GM21515 (cell line): ENCODE results near the gene PLXNA4.

Source experiments
- ATAC-seq: cut with Tn5 transposase; IDR thresholded peaks from one replicate; pipeline ENCODE4 v1.9.1; 2021; ENCODE audit not compliant: unreplicated experiment

The PLXNA4 gene

GRCh38 chr7:132423594-132424200 is 152.6 kb downstream of the PLXNA4 start:
- ATAC-seq: no peak

DNA sequence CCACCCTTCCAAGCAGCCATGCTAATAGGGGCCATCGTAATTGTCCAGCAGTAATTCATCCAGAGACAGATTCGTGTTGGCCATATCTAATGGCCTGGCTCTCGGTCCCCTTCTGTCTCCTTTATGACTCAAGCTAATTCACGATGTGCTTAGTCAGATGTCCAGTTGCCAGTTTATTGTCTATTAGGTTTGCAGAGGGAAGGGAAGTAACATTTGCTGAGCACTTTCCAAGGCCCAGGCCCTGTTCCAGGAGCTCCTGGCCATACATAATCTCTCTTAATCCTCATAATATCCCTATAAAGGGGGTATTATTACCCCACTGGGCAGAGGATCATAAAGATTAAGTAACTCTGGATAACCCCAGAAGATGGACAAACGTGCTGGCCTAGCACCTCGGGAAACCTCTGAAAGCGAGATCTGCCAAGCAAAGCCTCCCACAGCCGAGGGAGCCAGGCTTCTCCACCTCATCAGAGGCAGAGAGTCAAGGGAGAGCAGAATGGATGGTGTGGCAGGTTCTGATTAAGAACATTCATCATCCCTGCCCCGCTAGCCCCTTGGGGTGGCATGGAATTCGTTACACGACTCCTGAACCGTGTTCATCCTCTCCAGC is 153.7 kb downstream of the PLXNA4 start:
- no peak for ATAC-seq

GRCh38 chr7:132420527-132420926 is 155.7 kb downstream of the PLXNA4 start:
- ATAC-seq: no peak

DNA sequence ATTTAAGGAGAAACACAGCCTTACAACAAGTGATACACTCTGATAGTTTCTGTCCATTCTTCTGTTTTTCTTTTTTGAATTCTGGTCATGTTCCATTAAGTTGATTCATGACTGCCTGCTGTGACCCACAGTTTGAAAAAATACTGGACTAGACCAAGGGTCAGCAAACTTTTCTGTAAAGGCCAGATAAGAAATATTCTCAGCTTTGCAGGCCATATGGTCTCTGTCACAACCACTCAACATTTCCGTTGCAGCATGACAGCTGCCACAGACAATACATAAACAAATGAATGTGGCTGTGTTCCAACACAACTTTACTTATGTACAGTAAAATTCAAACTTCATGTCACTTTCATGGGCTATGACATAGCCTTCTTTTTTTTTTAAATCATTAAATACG is 156.7 kb downstream of the PLXNA4 start:
- no peak for ATAC-seq

DNA sequence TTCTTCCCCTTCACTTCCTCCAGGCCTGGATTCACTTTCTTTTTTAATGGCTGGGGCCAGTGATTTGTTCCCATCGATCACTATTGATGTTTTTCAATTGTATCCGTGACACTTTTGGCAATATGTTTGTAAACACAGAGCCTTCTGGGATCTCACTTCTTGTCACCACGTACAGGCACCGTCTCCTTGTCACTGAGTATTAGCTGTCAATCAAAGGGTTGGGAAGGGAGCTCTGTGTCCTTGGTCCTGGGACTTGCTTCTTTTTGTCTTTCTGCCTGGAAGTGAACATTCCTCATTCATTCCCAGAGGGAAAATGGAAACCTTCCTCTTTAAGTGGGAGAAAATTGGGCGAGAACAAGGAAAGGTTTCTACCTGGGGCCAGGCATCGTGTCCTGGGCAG is 157.4 kb downstream of the PLXNA4 start:
- ATAC-seq: no peak

DNA sequence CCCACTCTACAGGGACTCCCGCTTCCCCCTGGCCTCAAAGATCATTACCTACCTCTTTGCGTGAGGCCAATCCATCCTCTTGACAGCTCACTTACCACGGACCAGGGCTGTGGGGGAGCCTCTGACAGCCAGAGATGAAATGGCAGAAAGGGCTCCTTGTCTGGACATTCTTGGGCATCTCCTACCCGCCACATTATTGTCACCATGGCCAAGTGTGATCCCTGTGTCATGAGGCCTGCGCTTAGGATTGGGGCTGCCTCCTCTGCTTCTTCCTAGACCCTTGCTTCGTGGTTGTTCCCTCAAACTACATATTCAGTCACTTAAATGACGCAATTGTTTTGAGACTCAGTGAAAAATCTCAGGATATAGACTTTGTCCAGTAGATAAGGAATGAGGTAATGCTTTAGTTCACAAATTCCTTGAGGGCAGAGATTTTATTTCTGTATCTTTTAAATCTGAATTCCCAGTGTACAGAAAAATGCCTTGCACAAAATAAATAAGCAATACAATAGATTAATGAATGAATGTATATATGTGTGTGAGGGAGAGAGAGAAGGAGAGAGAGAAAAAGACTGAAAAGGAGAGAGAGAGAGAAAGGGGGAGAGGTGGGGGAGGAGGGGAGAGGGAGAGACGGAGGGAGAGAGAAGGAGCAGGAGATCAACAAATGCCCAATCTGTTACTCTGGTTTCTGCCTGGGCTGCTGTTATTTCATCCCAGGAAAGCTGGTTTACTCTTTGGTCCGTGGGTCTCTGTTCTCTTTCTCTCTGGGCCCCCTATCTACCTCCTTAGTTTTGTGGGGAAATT is 159.0 kb downstream of the PLXNA4 start:
- no peak for ATAC-seq

GRCh38 chr7:132416395-132416794 is 159.9 kb downstream of the PLXNA4 start:
- no peak for ATAC-seq

- no peak for ATAC-seq
Measured at GRCh38 chr7:132415259-132415658, 161.0 kb downstream of the PLXNA4 start.

- no peak for ATAC-seq
Measured at GRCh38 chr7:132414857-132415256, 161.4 kb downstream of the PLXNA4 start.

DNA sequence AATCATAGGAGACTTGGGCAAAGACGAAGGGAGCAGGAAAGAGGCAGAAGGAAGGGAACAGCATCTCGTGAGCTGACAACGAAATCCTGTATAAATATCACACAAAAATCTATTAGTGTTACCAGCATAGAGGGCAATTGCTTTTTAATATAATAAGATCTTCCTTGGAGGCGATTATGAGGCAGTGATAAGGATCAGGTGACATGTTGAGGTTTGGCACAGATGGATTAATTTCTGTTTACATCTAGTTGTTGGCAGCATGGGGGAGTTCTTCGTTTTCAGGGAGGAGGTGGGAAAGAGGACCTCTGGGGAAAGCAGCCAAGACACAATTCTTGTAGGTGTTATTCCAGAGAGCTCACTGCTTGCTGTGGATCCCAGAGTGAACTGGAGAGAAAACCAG is 163.8 kb downstream of the PLXNA4 start:
- ATAC-seq: no peak

GRCh38 chr7:132410861-132411541 is 165.3 kb downstream of the PLXNA4 start:
- ATAC-seq: no peak

- ATAC-seq: no peak
Measured at GRCh38 chr7:132410385-132410784, 165.9 kb downstream of the PLXNA4 start.

GRCh38 chr7:132407764-132408163 is 168.5 kb downstream of the PLXNA4 start:
- ATAC-seq: no peak

DNA sequence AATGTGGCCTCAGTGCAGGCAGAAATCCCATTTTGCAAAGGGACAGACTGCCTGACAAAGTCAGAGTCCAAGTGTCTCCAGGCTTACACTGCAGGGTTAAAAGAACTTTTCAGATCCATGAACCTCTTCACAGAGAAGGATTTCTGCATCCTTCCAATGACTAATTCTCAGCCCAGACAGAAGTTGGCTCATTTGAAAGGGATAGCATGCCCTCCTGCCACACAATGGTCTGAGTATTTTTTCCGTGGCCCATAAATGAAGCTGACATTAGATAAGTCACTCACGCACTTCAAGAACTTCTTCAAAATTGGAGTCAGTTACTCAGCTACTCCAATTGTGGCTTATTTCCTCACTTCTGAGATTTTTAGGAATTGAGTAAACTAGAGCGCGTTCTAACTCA is 170.2 kb downstream of the PLXNA4 start:
- ATAC-seq: no peak

DNA sequence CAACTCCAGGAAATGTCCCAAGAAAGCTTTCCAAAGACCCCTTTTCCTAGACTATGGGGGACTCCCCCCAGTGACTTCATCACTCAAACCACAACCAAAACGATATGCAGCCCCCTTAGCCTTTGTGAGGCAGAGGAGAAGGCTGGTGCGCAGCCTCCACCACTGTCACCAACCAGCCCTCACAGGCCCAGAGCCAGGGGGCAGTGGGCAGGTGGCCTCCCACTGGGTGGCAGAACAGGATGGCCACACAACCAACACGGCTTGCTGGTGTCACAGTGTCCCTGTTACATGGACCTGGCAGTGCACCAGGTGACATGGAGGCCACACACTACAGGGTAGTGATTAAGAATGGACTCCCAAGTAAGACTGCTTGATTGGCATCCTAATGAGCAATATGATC is 172.0 kb downstream of the PLXNA4 start:
- ATAC-seq: no peak

DNA sequence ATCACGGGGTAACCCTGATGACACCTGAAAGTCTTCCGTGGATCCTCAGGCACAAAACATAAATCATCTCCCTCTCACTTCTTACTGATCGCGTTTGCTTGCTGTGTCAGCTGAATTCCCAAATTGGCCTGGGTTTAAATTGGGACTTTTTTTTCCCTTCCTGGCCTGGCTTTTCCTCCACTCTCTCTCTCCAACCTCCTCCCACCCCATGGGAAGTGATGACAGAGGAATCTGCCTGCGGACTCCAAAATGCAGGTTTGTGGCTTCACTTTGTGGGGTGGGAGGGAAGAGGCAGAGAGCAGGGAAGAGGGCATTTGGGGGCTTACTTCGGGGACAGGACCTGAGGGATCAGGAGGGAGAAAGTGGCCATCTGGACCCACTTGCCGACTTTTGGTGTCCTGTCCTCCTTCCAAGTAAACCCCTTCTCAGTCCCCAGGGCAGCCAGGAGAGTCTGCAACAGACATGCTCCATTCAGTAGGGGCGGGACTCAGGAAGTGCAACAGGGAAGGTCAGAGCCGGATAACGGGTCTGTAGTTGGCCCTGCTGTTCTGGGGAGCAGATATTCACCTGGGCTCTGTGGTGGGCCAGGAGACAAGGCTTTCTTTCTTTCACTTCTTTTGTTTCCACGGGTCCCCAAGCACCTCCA is 172.7 kb downstream of the PLXNA4 start:
- ATAC-seq: no peak

DNA sequence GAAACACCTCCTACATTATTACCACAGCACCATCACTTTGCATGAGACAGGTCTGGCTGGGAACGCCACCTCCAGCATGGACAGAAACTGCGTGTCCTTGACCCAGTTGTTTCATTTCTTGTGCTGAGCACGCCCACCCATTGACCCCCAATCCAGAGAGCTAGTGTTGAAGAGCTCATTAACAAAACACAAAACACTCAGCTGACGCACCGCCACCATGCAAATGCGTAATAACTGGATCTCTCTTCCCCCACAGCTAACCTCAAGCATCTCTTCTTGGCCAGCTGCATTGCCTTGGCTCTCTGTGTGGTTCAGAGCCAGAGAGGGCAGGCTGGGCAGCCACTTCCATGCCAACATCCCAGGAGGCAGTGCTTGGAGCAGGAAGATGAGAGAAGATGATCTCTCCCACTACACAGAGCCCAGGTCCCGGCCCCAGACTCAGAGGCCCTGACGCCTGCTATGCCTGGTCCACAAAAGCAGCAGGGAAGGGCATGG is 173.5 kb downstream of the PLXNA4 start:
- ATAC-seq: no peak

DNA sequence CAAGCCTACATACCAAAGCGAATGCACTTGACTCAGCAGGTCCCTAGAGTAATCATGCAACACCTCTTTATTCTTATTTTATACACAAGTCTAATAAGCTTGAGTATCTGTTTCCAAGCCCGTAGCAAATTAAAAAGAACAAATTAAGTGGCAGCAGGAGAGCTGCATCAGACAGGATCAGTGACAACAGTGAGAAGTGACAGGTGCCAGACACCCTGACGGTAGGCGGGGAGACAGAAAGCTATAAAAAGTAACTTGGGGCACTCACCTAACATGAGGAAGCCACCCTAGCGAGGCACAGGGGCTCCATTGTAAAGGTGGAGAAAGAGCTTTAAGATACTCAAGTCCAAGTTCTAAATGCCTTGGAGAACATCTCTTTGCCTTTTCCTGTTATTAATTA is 174.2 kb downstream of the PLXNA4 start:
- no peak for ATAC-seq

- ATAC-seq: no peak
Measured at GRCh38 chr7:132400561-132401142, 175.6 kb downstream of the PLXNA4 start.

- no peak for ATAC-seq
Measured at GRCh38 chr7:132399367-132399766, 176.9 kb downstream of the PLXNA4 start.
